Gastrocnemius medialis (tissue), 4 donors: ENCODE measurements around the gene NHEJ1.

Experiments used
- POLR2A ChIP-seq, 2 donors: fragments of 450-650 bp; IDR thresholded peaks; one replicate each; pipeline ENCODE4 v1.6.1; 2017; ENCODE audit warnings: antibody characterized with exemption in 2 of 2, mild to moderate bottlenecking in 2 of 2, moderate library complexity in 2 of 2
- TF ChIP-seq, protein P1 (sequence below), 5 experiments: fragments of 450-650 bp in 3 of 5; fragments of 200-600 bp in 2 of 5; sonication (generic) in 2 of 5; IDR thresholded peaks in 4 of 5; conservative IDR thresholded peaks in 1 of 5; 1 replicate in 4 of 5; 2 replicates in 1 of 5; pipeline ENCODE4 v1.5.1; 2016 to 2019; ENCODE audit warnings: antibody characterized with exemption in 5 of 5, mild to moderate bottlenecking in 3 of 5, moderate library complexity in 3 of 5

DNA sequence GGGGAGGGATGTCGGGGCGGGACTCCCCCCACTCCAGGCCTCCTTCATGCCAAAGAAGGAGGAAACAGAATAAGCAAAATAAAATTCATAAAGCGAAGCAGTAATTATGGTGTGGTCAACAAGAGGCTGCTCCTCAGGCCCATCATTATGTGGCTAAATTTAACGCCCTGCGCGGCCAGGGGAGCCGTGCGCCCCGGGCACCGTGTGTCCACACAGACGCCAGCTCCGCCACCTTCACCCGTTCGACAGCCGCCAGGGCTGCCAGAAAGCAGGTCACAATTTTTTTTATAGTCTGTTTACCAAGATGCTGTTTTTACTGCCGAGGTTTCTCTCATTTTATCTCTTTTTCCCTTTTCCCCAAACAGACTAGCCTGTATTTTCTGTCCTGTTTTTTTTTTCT is 31.0 kb downstream of the NHEJ1 start:
- TF ChIP-seq, protein P1, sequence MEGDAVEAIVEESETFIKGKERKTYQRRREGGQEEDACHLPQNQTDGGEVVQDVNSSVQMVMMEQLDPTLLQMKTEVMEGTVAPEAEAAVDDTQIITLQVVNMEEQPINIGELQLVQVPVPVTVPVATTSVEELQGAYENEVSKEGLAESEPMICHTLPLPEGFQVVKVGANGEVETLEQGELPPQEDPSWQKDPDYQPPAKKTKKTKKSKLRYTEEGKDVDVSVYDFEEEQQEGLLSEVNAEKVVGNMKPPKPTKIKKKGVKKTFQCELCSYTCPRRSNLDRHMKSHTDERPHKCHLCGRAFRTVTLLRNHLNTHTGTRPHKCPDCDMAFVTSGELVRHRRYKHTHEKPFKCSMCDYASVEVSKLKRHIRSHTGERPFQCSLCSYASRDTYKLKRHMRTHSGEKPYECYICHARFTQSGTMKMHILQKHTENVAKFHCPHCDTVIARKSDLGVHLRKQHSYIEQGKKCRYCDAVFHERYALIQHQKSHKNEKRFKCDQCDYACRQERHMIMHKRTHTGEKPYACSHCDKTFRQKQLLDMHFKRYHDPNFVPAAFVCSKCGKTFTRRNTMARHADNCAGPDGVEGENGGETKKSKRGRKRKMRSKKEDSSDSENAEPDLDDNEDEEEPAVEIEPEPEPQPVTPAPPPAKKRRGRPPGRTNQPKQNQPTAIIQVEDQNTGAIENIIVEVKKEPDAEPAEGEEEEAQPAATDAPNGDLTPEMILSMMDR (IDR thresholded peaks at IDR 0.05 in 4 of 5, conservative IDR thresholded peaks at IDR 0.05 in 1 of 5) = no peak
- no peak for TF ChIP-seq POLR2A (IDR thresholded peaks at IDR 0.05)
